ENCODE data around the gene PUS7L.

- TF ChIP-seq CTCF (IDR thresholded peaks at IDR 0.05) (no peak), POLR2AphosphoS5 (IDR thresholded peaks at IDR 0.05; ENCODE audit: low read depth, low read length) (no peak)
These were observed 46.7 kb upstream of the PUS7L start for GRCh38 chr12:43805149-43805859.

Measured in Panc1 (cell line).